Esophagus (tissue), 2 donors: Measurements from ENCODE around the gene MYL5. TPM values are rescaled to one million over a fixed set of nuclear protein-coding genes. Genes with fewer than 3 reads are reported as not detected.

ENCODE experiments used
- H3K27ac ChIP-seq, 2 donors: one replicate each; pipeline ENCODE4 v1.5.1; 2013; ENCODE audit warnings: low read depth in 2 of 2, mild to moderate bottlenecking in 2 of 2, inconsistent platforms in 1 of 2, low read length in 1 of 2, moderate library complexity in 1 of 2
- H3K27me3 ChIP-seq, 2 donors: one replicate each; pipeline ENCODE4 v1.6.1; 2013; ENCODE audit warnings: low read length in 2 of 2, control low read depth in 1 of 2, mild to moderate bottlenecking in 1 of 2; ENCODE audit not compliant: insufficient read depth in 2 of 2, control insufficient read depth in 1 of 2
- H3K36me3 ChIP-seq, 2 donors: one replicate each; pipeline ENCODE4 v1.6.1; 2013; ENCODE audit warnings: low read length in 1 of 2; ENCODE audit not compliant: control insufficient read depth in 2 of 2, insufficient read depth in 2 of 2
- H3K4me1 ChIP-seq, 2 donors: one replicate each; pipeline ENCODE4 v1.6.1; 2013; ENCODE audit warnings: low read length in 1 of 2; ENCODE audit not compliant: control insufficient read depth in 2 of 2, insufficient read depth in 2 of 2
- H3K4me3 ChIP-seq, 2 donors: one replicate each; pipeline ENCODE4 v1.5.1; 2013; ENCODE audit warnings: low read length in 2 of 2, mild to moderate bottlenecking in 2 of 2, low read depth in 1 of 2, moderate library complexity in 1 of 2
- H3K9me3 ChIP-seq, 2 donors: one replicate each; pipeline ENCODE4 v1.6.1; 2013; ENCODE audit warnings: mild to moderate bottlenecking in 2 of 2, low read depth in 1 of 2, low read length in 1 of 2, moderate library complexity in 1 of 2; ENCODE audit not compliant: control insufficient read depth in 2 of 2, insufficient read depth in 1 of 2
- WGBS, 2 donors: extraction: QIAGEN DNeasy Blood & Tissue Kit; methylation state at CpG; one replicate each; pipeline ENCODE4 v1.1.7; 2013; 5-methylcytosine and 5-hydroxymethylcytosine counted together
- polyA plus RNA-seq, 2 donors: library from polyadenylated mRNA; stranded (reverse); fragments of 200-250 nt; gene quantifications; one replicate each; pipeline ENCODE4 v1.2.3, GENCODE V29; 2013
- donor health status: healthy with polysubstance abuse.
- donor health status: Bipolar disorder and iron deficiency.

Gene MYL5, protein sequence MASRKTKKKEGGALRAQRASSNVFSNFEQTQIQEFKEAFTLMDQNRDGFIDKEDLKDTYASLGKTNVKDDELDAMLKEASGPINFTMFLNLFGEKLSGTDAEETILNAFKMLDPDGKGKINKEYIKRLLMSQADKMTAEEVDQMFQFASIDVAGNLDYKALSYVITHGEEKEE
- 10 to 100 TPM; 17.9 to 22.4 TPM for polyA plus RNA-seq

DNA sequence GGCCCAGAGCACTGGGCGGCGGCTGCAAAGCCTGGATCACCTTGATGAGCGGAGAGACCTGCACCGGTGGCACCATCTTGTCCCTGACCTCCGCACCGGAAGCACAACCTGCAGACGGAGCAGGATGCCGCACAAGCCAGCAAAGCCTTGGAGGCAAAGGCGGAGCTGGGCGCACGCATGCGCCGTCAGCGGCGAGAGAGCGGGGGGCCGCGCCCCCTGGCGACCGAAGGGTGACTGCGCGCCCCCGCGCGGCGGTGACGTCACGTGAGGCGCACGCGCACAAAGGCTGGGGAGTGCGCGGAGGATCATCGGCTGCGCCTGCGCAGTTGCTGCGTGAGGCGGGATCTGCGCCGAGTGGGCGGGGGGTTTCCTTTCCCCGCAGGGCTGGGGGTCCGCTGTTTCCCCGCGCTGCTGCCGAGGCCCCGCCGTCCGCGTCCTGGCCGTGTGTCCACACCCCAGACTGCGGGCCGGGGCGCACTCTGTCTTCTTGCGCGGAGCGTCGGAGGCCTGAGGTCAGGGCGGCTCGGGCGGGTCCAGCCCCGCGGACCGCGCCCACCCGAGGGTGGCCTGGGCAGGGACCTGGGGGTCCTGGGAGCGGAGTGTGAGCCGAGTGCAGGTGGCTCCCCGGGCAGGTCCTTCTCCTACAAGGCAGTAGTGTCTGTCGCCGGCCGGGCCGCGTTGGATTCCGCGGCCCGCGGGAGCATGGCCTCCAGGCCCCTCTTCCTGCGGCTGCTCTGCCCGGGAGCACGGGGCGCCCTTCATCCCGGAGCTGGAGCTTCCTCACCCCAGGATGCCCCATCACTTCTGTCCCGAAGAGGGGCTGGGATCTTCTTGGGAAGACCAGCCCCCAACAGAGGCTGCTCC, at the start of gene MYL5, which contains the start of gene ATP5ME:
Gene MYL5, plus strand, starts transcription at position 371 of the 864 bp plus-strand sequence. CDS start 3,485 bp downstream, outside the sequence.
Gene ATP5ME, minus strand, starts transcription at position 105 of the 864 bp plus-strand sequence. Its CDS starts 29 bp downstream, at position 76.
- 0 to 1% methylated on average over 68 to 84 of the region's 84 CpGs for WGBS, 2 donors
- H3K27ac ChIP-seq = peak within 1 kb of the TSS; percentile 89 to 90
- H3K9me3 ChIP-seq = no peaks in the 10 kb centered on the region
- peaks cover 5 to 29% of the 10 kb centered on the region in 2 donors for H3K4me1 ChIP-seq
- H3K4me3 ChIP-seq = peak within 1 kb of the TSS; percentile 68 to 89
- no peaks in the 10 kb centered on the region for H3K27me3 ChIP-seq
- H3K36me3 ChIP-seq = peaks cover 7 to 12% of the 10 kb centered on the region in 2 donors

DNA sequence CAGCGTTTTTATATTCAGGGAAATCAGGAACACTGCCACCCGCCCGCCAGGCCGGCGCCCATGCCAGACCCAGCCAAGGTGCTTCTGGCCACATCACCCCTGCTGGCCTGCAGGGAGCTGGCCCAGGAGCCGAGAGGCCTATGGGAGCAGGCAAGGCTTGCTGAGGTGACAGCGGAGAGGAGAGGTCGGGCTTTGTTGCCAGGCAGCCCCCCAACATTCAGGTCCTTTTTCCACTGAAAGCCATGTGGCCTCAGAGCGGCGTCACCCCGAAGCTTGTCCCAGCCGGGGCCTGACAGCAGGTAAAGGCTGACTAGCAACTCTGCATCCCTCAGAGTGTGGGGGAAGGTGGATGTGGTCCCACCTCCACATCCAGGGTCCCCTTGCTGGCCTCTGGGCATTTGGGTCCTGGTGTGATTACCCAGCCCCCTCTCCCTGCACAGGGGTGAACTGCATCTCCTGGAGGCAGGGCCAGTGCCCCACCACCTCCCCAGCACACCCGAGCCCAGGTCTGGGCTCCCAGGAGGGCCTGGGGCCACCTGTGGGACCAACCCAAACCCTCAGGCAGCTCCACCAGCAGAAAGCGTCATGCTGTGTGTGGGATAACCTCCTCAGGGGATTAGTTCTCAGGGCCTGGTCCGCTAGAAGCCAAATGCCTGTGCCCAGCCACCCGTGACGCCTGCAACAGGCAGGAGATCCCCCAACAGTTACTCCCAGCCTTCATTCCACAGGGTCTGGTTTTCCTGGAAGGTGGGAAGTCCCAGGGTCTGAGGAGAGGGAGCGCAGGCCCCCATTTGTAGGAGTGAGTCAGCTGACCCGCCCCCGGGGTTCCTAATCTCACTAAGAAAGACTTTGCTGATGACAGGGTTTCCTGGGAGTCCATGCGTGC, 49.4 kb upstream of the MYL5 start, which contains the start of gene PDE6B:
Gene PDE6B, plus strand, starts transcription at position 869 of the 886 bp plus-strand sequence. CDS start 54 bp downstream, outside the sequence.
- Histone ChIP-seq H3K27me3 (no peaks in the 10 kb centered on the region), H3K4me3 (no peak within 1 kb of the TSS), H3K4me1 (no peaks in the 10 kb centered on the region), H3K27ac (no peak within 1 kb of the TSS), H3K9me3 (no peaks in the 10 kb centered on the region), H3K36me3 (no peaks in the 10 kb centered on the region)
- WGBS, 2 donors = 73 to 76% methylated on average over 21 of the region's 21 CpGs

DNA sequence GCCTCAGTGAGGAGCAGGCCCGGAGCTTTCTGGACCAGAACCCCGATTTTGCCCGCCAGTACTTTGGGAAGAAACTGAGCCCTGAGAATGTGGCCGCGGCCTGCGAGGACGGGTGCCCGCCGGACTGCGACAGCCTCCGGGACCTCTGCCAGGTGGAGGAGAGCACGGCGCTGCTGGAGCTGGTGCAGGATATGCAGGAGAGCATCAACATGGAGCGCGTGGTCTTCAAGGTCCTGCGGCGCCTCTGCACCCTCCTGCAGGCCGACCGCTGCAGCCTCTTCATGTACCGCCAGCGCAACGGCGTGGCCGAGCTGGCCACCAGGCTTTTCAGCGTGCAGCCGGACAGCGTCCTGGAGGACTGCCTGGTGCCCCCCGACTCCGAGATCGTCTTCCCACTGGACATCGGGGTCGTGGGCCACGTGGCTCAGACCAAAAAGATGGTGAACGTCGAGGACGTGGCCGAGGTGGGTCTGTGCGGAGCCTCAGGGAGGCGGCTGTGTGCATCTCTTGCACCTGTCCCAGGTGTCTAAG, 48.6 kb upstream of the MYL5 start:
- 90 to 93% methylated on average over 39 of the region's 39 CpGs for WGBS, 2 donors
- Histone ChIP-seq H3K9me3 (no peaks in the 10 kb centered on the region), H3K4me1 (no peaks in the 10 kb centered on the region), H3K27me3 (no peaks in the 10 kb centered on the region), H3K4me3 (no peak overlapping the region), H3K27ac (no peak overlapping the region), H3K36me3 (no peaks in the 10 kb centered on the region)

DNA sequence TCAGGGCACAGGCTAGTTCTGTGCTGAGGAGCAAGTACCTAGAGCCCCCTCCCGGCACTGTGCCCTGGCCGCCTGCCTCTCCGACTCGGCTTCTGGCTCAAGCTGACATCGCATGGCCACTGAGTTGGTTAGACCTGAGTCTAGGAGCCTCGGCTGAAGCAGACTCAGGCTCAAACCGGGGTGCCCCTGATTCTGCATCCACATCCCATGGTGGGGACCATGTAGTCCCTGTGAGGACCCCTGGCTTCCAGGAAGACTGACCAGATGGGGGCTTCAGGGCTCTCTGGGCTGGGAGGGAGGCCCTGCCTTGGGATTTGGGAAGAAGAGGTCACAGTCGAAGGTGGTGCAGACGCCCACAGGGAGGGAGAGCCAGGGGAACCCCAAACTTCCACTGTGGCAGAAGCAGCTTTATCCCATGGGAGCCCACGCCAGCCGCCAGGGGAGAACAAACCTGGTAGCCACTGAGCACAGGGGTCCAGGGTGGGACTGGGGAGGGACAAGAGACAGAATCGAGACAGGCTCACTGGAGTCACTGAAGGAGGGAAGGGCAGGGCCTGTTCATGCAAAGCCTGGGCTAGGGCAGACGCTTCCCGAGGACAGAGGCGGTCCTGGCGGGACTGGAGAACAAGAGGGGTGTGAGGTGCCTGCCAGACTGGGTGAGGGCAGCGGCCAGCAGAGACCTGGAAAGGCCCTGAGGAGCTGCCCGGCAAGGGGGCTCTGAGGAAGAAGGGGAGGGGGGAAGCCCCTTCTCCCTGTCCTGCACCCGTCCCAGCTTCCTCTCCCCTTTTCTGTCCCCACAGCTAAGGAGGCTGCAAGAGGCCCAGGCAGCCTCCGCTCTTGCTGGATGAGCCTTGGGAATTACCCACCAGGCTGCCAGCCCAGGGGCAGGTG, 47.9 kb upstream of the MYL5 start:
- WGBS, 2 donors = 75% methylated on average over 19 to 20 of the region's 20 CpGs
- no peaks in the 10 kb centered on the region for H3K27me3 ChIP-seq
- peaks cover 0 to 2% of the 10 kb centered on the region in 2 donors for H3K9me3 ChIP-seq
- no peak overlapping the region for H3K27ac ChIP-seq
- no peaks in the 10 kb centered on the region for H3K4me1 ChIP-seq
- H3K36me3 ChIP-seq = no peaks in the 10 kb centered on the region
- H3K4me3 ChIP-seq = no peak overlapping the region

DNA sequence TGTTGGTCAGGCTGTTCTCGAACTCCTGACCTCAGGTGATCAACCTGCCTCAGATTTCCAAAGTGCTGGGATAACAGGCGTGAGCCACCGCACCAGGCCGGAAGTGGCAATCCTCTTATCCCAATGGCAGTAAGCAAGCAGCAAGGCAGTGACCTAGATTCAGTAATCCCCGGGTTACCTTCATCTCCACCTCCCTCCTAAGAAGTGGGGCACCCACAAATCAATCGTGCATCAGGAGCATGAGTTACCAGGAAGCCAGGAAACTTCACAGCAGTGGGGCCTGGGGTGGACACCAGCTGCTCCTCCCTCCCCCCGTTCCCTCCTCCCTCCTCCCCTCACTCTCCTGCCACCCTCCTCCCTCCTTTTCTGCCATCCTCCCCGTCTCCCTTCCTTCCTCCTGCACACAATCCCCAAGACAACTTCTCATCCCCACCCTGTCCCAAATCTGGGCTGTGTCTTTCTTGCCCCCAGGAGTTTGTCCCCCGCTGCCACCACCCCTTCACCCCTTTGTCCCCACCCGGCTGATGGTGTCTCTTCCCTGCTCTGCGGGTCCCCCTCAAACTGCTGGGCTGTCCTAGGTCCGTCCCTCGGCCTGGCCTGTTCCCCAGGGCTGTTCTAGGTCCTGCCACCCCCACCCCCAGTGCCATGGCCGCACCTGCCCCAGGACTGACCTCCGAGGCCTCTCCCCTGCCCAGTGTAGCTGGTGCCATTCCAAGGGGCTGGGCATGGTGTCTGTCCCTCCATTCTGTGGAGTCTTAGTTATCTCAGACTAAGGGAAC, 46.8 kb upstream of the MYL5 start:
- H3K27ac ChIP-seq = no peak overlapping the region
- no peaks in the 10 kb centered on the region for H3K27me3 ChIP-seq
- H3K9me3 ChIP-seq = peaks cover 4 to 11% of the 10 kb centered on the region in 2 donors
- 77 to 78% methylated on average over 14 of the region's 15 CpGs for WGBS, 2 donors
- H3K4me3 ChIP-seq = no peak overlapping the region
- H3K36me3 ChIP-seq = no peaks in the 10 kb centered on the region
- H3K4me1 ChIP-seq = no peaks in the 10 kb centered on the region

DNA sequence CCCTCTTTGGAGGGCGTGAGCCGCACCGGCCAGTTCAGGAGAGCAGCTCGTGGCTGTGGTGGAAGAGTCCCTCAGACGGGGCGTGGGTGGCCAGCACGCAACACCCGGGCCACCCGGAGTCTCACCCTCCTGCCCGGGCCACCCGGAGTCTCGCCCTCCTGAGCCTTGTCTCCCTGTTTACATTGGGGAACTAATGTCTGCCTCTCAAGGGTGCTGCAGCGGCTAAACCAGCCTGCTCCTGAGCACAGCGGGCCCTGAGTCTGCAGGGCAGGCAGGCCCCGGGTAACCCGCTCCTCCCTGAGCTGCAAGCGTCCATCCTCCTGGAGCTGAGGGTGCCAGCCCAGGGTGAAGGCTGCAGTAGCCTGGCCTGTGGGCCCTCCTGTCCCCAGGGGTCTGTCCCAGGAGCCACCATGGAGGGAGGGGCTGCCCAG, 46.0 kb upstream of the MYL5 start:
- 89 to 91% methylated on average over 17 of the region's 17 CpGs for WGBS, 2 donors
- no peaks in the 10 kb centered on the region for H3K36me3 ChIP-seq
- no peaks in the 10 kb centered on the region for H3K27me3 ChIP-seq
- H3K4me1 ChIP-seq = no peaks in the 10 kb centered on the region
- no peak overlapping the region for H3K27ac ChIP-seq
- H3K4me3 ChIP-seq = no peak overlapping the region
- H3K9me3 ChIP-seq = peaks cover 5 to 18% of the 10 kb centered on the region in 2 donors

DNA sequence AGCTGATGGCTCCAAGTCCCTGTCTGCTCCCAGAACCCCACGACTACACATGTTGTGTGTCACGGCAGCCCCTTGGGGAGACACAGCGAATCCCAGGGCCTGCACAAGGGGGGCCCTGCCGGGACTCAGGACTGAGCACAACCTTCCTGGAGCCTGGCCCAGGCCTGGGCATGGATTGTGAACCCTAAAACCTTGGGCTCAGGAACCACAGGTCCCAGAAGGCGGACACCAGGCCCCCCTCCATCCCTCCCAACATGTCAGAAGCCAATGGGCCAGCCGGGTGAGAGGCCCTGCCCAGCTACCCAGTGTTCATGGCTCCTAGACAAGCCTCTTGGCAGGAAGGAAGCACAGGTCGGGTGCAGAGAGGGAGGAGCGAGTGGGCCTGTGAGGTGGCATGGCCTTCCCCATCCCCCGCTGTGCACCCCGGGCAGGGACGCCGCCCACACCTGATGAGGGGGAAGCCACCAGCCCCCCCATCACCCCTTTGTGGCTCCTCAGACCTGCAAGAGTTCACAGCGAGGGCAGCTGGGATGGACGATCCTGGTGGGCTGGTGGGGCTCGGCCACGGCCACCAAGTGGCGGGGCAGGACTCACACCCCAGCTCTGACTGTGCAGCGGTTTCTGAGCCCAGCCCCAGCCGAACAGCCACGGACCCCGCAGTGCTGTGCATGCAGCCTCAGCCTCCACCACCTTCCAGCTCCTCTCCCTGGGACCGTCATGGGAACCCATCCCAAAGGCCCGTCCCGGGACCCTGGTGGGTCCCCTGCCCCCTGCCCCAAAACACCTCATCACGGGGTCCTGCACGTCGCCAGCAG, 45.3 kb upstream of the MYL5 start:
- no peaks in the 10 kb centered on the region for H3K36me3 ChIP-seq
- H3K9me3 ChIP-seq = peaks cover 8 to 22% of the 10 kb centered on the region in 2 donors
- no peak overlapping the region for H3K4me3 ChIP-seq
- no peaks in the 10 kb centered on the region for H3K4me1 ChIP-seq
- WGBS, 2 donors = 83 to 84% methylated on average over 27 of the region's 27 CpGs
- no peak overlapping the region for H3K27ac ChIP-seq
- no peaks in the 10 kb centered on the region for H3K27me3 ChIP-seq

DNA sequence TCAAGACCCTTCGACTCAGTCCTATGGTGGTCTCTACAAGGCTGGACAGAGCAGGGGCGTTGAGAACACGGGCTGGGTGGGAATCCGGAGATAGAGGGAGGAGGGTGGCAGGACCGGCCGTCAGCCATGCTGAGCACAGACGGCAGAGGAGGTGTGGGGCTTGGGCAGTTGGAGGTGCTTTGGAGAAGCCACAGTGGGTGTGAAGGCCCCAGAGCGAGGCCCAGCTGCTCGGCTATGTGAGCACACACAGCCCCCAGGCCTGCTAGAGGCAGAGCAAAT, 44.8 kb upstream of the MYL5 start:
- no peaks in the 10 kb centered on the region for H3K36me3 ChIP-seq
- H3K27me3 ChIP-seq = no peaks in the 10 kb centered on the region
- no peak overlapping the region for H3K27ac ChIP-seq
- WGBS, 2 donors = 76 to 85% methylated on average over 9 of the region's 9 CpGs
- H3K4me1 ChIP-seq = no peaks in the 10 kb centered on the region
- H3K4me3 ChIP-seq = no peak overlapping the region
- H3K9me3 ChIP-seq = peaks cover 8 to 22% of the 10 kb centered on the region in 2 donors
